AG10803 (cell line): Measurements from ENCODE around the gene EAF1.
"Not testable (repeated sequence)": the region's sequence is repeated elsewhere in the genome, so short reads cannot be mapped to it uniquely, and the experiment has no call there.

Experiments used
- DNase-seq: peaks from one replicate; pipeline ENCODE4 v3.0.0; 2010; ENCODE audit warnings: low read depth
- H3K4me3 ChIP-seq: 2 replicates; pipeline ENCODE4 v1.5.1; 2011; ENCODE audit warnings: mild to moderate bottlenecking, low read length, control low read depth
- CTCF ChIP-seq: conservative IDR thresholded peaks from 2 replicates; pipeline ENCODE4 v1.5.1; 2011; ENCODE audit warnings: mild to moderate bottlenecking, low read length, control low read depth, inconsistent platforms

EAF1 gene

DNA sequence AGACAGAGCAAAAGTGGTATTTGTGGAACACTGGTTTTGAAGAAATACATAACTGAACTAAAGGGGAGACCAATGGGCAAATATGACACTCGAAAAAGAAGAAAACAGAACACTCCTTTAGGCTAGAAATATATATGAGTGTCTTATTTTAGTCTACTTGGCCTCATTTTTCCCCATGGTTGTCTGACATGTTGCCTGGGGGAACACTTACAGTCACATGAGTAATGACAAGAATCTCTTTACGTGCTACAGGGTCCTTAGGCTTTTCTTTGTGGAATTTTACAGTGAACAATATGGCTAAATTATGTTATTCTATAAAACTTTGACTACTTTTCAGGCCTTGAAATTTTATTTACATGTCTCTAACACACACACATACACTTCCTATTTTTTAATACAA is 17.6 kb upstream of the EAF1 start:
- no peak for TF ChIP-seq CTCF
- DNase-seq: no peak
- H3K4me3 ChIP-seq: no peak overlapping the region

GRCh38 chr3:15410966-15411365 is 16.4 kb upstream of the EAF1 start:
- not testable (repeated sequence) for H3K4me3 ChIP-seq, DNase-seq

DNA sequence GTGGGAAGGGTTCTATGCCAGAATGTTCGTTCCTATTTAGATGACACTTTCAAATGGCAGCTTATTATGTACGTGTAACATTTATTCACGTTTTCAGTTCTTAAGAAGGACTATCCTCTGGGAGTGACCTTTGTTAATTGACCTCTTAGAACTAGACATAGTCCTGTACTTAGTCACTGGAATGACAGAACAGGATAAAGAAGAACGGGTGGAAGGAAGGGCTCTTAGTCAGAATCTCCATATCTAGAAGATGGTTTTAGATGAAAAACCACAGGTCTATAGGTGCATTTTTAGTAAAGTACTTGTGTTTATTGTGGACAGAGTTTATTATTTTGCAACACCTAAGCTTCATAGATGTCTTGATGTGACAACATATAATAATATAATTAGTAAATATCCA is 6.5 kb upstream of the EAF1 start:
- TF ChIP-seq CTCF: no peak
- DNase-seq: no peak
- H3K4me3 ChIP-seq: no peak overlapping the region

DNA sequence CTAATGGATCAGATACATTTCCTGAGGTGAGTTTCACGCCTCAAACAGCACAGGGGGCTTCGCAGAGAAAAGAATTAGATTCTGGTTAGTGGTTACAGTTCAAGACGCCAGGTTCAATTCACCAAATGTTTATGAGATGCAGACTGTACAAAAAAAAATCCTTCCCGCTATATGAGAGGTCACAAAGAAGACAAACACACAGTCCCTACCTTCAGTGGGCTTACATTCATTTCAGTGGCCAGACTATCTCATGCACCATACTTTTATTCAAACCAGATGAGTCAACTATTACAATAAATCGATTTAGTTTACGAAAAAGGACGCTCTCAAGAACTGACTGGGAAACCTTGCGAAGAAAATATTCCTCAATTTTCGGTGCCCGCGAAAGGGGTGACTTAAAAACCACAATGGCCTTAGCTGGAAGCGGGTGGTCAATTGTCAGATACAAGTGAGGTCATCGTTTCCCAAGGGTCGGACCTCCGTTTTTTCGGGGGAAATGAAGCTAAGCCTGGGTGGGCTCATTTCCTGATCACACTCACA is 749 bp upstream of the EAF1 start:
- no peak for DNase-seq
- peak overlapping the region; percentile 99 for H3K4me3 ChIP-seq
- no peak for TF ChIP-seq CTCF

- no peak for DNase-seq
- H3K4me3 ChIP-seq: peak overlapping the region; percentile 99
- no peak for TF ChIP-seq CTCF
Observed at GRCh38 chr3:15427981-15428380, 583 bp downstream of the EAF1 start.

- H3K4me3 ChIP-seq: peak overlapping the region; percentile 99
- TF ChIP-seq CTCF: no peak
- peak; percentile 74 for DNase-seq
Observed at GRCh38 chr3:15428539-15428938, 1.1 kb downstream of the EAF1 start.

DNA sequence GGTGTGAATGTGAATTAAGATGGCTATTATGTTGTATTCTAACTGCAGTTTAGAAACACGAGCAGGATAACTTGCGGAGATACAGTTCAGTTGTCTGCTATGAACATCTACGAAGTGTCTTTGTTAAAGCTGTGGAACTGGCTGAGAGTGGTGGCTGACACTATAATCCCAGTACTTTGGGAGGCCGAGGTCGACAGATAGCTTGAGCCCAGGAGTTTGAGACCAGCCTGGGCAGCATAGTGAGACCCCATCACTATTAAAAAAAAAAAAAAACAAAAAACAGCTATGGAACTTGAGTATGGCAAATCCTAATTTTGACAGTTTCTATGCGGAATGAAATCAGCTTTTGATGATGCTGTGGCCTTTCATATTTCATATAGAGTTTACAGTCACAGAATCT is 1.7 kb downstream of the EAF1 start:
- DNase-seq: no peak
- no peak for TF ChIP-seq CTCF
- H3K4me3 ChIP-seq: peak overlapping the region; percentile 99

- no peak for DNase-seq
- H3K4me3 ChIP-seq: no peak overlapping the region
- TF ChIP-seq CTCF: no peak
Observed at GRCh38 chr3:15430624-15431023, 3.2 kb downstream of the EAF1 start.
